HepG2 (cell line): ENCODE measurements around the gene METTL23. TPM values are rescaled to one million over a fixed set of nuclear protein-coding genes. Genes with fewer than 3 reads are reported as not detected.

Experiments used
- BORCS8-MEF2B ChIP-seq: sonication (generic); formaldehyde crosslinking; IDR thresholded peaks from 2 replicates; pipeline ENCODE4 v1.8.0; 2022; ENCODE audit warnings: mild to moderate bottlenecking, missing genetic modification reagents
- HMGXB3 ChIP-seq: sonication (generic); formaldehyde crosslinking; IDR thresholded peaks from 2 replicates; pipeline ENCODE4 v1.4.0; 2020; ENCODE audit warnings: missing genetic modification reagents, borderline replicate concordance
- KDM5B ChIP-seq: sonication (generic); formaldehyde crosslinking; IDR thresholded peaks from 2 replicates; pipeline ENCODE4 v1.4.0; 2020; ENCODE audit warnings: missing genetic modification reagents, mild to moderate bottlenecking, borderline replicate concordance
- MBD4 ChIP-seq: IDR thresholded peaks from 2 replicates; pipeline ENCODE4 v1.6.1; 2012; ENCODE audit warnings: low read length, inconsistent platforms, borderline replicate concordance
- MED13 ChIP-seq: sonication (generic); formaldehyde crosslinking; IDR thresholded peaks from 2 replicates; pipeline ENCODE4 v1.5.0; 2020; ENCODE audit warnings: missing genetic modification reagents
- PBX2 ChIP-seq: IDR thresholded peaks from 2 replicates; pipeline ENCODE4 v1.6.1; 2016; ENCODE audit warnings: control low read depth
- PREB ChIP-seq: sonication (generic); formaldehyde crosslinking; IDR thresholded peaks from 2 replicates; pipeline ENCODE4 v1.4.0; 2020; ENCODE audit warnings: missing genetic modification reagents
- REPIN1 ChIP-seq: sonication (generic); formaldehyde crosslinking; IDR thresholded peaks from 2 replicates; pipeline ENCODE4 v1.8.0; 2022; ENCODE audit warnings: missing genetic modification reagents, low read depth, mild to moderate bottlenecking, borderline replicate concordance
- SOX13 ChIP-seq, 3 experiments: fragments of 450-650 bp in 1 of 3; sonication (generic) in 1 of 3; formaldehyde crosslinking in 1 of 3; IDR thresholded peaks in 2 of 3; conservative IDR thresholded peaks in 1 of 3; 2 replicates each; pipeline versions ENCODE4 v1.5.0 to v1.6.1; 2016 to 2020; ENCODE audit warnings: antibody characterized with exemption in 1 of 3, mild to moderate bottlenecking in 1 of 3, missing compliant biosample characterization in 1 of 3, missing genetic modification reagents in 1 of 3, moderate library complexity in 1 of 3
- TCF12 ChIP-seq, 2 experiments: fragments of 450-650 bp in 1 of 2; sonication (generic) in 1 of 2; formaldehyde crosslinking in 1 of 2; IDR thresholded peaks; 2 replicates each; pipeline versions ENCODE4 v1.6.1 to v1.8.0; 2017 to 2022; ENCODE audit warnings: antibody characterized with exemption in 1 of 2, mild to moderate bottlenecking in 1 of 2, missing genetic modification reagents in 1 of 2, moderate library complexity in 1 of 2
- ZFP91 ChIP-seq: sonication (generic); formaldehyde crosslinking; IDR thresholded peaks from 2 replicates; pipeline ENCODE4 v1.9.0; 2022; ENCODE audit warnings: missing genetic modification reagents, mild to moderate bottlenecking, borderline replicate concordance
- ZNF503 ChIP-seq: sonication (generic); formaldehyde crosslinking; IDR thresholded peaks from 2 replicates; pipeline ENCODE4 v1.4.0; 2020; ENCODE audit warnings: missing genetic modification reagents
- ZNF691 ChIP-seq: sonication (generic); formaldehyde crosslinking; IDR thresholded peaks from 2 replicates; pipeline ENCODE4 v1.4.0; 2020; ENCODE audit warnings: missing genetic modification reagents, low read depth, mild to moderate bottlenecking, borderline replicate concordance
- polyA plus RNA-seq, 8 experiments: library from polyadenylated mRNA; depleted of rRNA in 3 of 8; stranded (reverse) in 7 of 8; unstranded in 1 of 8; fragments of >200 nt; fragmentation: Illumina TruSeq in 4 of 8; extraction: Trizol in 4 of 8; gene quantifications; 2 replicates each; pipeline versions ENCODE4 v1.2.1 to v1.2.3, GENCODE V29; 2011 to 2016; ENCODE audit warnings: low read depth in 4 of 8, missing spikeins in 1 of 8, mixed read lengths in 1 of 8; ENCODE audit not compliant: insufficient read depth in 1 of 8
- total RNA-seq, 5 experiments: library from RNA; depleted of rRNA; stranded (reverse); fragments of >200 nt; fragmentation: Illumina TruSeq; extraction: Trizol; gene quantifications; 2 replicates each; pipeline ENCODE4 v1.2.3, GENCODE V29; 2016; ENCODE audit warnings: low read depth in 1 of 5

Gene METTL23
- total and polyA plus RNA-seq, 2 of the 13 experiments (the other 11 are each of a cell fraction or from before 2014, with no cell fraction given): 39.9 to 104 TPM

DNA sequence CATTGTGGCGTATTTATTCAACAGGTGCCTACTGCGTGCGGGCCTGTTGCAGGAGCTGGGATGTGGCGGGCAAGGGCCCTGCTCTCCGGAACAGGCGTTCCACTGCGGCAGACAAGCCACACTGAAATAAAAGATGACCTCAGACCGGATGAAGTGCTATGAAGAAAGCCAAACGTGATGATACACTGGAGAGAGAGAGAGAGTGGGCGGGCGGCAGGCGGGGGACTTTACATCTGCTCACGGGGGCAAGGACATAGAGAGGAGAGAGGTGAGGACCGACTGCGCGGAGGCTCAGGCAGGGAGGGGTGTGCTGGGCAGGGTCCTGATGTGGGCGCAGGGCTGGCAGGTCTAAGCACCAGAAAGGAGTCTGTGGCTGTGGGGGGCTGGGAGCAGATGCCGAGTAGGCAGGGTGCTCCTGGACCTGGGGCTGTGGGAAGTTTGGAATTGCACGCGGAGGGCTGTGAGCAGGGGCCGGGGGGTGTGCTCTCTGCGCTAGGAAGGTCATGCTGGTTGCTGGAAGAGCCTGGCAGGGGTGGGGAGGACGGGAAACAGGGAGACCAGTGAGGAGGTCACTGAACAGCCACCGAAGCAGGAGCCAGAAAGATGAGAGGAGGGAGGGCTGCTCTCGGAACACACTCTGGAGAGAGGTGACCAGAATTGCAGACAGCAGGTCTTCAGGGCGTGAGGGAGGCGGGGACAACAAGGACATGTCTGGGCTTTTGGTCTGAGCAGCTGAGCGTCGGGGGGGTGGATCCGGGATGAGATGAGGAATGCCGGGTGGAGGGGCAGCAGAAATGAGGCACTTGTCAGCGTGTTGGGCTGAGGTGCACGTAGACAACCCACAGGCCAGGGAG is 25.8 kb upstream of the METTL23 start (continued):
- TF ChIP-seq SOX13 (IDR thresholded peaks at IDR 0.05) (no peak), SOX13 (CRISPR knock-in tag; conservative IDR thresholded peaks at IDR 0.05 in 1 of 2, IDR thresholded peaks at IDR 0.05 in 1 of 2) (peak in 1 of 2 experiments; percentile 61; a peak in 1 of 4 replicates), MBD4 (no peak), TCF12 (IDR thresholded peaks at IDR 0.05) (no peak), TCF12 (CRISPR knock-in tag; IDR thresholded peaks at IDR 0.05) (peak; percentile 87; the same call in 1 of the 2 replicates), PBX2 (CRISPR knock-in tag) (no peak; the same call in 1 of the 2 replicates), KDM5B (CRISPR knock-in tag) (peak; percentile 93), REPIN1 (CRISPR knock-in tag) (peak; percentile 41; the same call in 1 of the 2 replicates), PREB (0 out of 2 replicates have a peak, but pooled peaks have one; percentile 56), MED13 (CRISPR knock-in tag) (no peak), ZFP91 (CRISPR knock-in tag) (peak; percentile 71; the same call in 1 of the 2 replicates), HMGXB3 (no peak; the same call in 1 of the 2 replicates), BORCS8-MEF2B (CRISPR knock-in tag) (no peak), ZNF503 (no peak), ZNF691 (CRISPR knock-in tag) (peak; percentile 90; the same call in 1 of the 2 replicates)
